HepG2 (cell line): Measurements from ENCODE around the gene PRKCZ. TPM values are rescaled to one million over a fixed set of nuclear protein-coding genes. Genes with fewer than 3 reads are reported as not detected.

Experiments used
- ARHGAP35 ChIP-seq: sonication (generic); formaldehyde crosslinking; IDR thresholded peaks from 2 replicates; pipeline ENCODE4 v1.9.0; 2022; ENCODE audit warnings: mild to moderate bottlenecking, inconsistent platforms, moderate library complexity, missing genetic modification reagents, borderline replicate concordance
- DBP ChIP-seq: sonication (generic); formaldehyde crosslinking; IDR thresholded peaks from 2 replicates; pipeline ENCODE4 v1.4.0; 2020; ENCODE audit warnings: missing genetic modification reagents; ENCODE audit errors: not compliant biosample characterization
- FOXK1 ChIP-seq: sonication (generic); formaldehyde crosslinking; IDR thresholded peaks from 2 replicates; pipeline ENCODE4 v1.4.0; 2020; ENCODE audit warnings: low read depth, missing genetic modification reagents, borderline replicate concordance
- KDM1A ChIP-seq: IDR thresholded peaks from 2 replicates; pipeline ENCODE4 v1.6.1; 2016; ENCODE audit warnings: missing compliant biosample characterization
- MAX ChIP-seq: IDR thresholded peaks from 2 replicates; pipeline ENCODE4 v1.6.1; 2012; ENCODE audit warnings: inconsistent platforms
- NCOR1 ChIP-seq: fragments of 200-600 bp; sonication (generic); IDR thresholded peaks from 2 replicates; pipeline ENCODE4 v1.7.0; 2017; ENCODE audit warnings: antibody characterized with exemption, low read length, borderline replicate concordance
- NR2F2 ChIP-seq: IDR thresholded peaks from 2 replicates; pipeline ENCODE4 v1.6.1; 2012; ENCODE audit warnings: low read depth, inconsistent platforms, borderline replicate concordance
- SIN3B ChIP-seq: fragments of 150-350 bp; IDR thresholded peaks from 2 replicates; pipeline ENCODE4 v1.6.1; 2014; ENCODE audit warnings: low read length
- SKI ChIP-seq: fragments of 450-650 bp; IDR thresholded peaks from one replicate; pipeline ENCODE4 v1.6.1; 2018; ENCODE audit warnings: mild to moderate bottlenecking; ENCODE audit not compliant: partially characterized antibody
- TCF7L2 ChIP-seq: IDR thresholded peaks from 2 replicates; pipeline ENCODE4 v1.6.1; 2011; ENCODE audit warnings: mild to moderate bottlenecking, low read depth, low read length, moderate library complexity
- TEAD3 ChIP-seq: optimal IDR thresholded peaks from 2 replicates; pipeline ENCODE3; 2016; ENCODE audit warnings: borderline replicate concordance
- THYN1 ChIP-seq: sonication (generic); formaldehyde crosslinking; IDR thresholded peaks from 2 replicates; pipeline ENCODE4 v1.8.1; 2023; ENCODE audit warnings: low read depth, mild to moderate bottlenecking, moderate library complexity, missing genetic modification reagents, borderline replicate concordance
- ZBTB38 ChIP-seq: sonication (generic); formaldehyde crosslinking; IDR thresholded peaks from 2 replicates; pipeline ENCODE4 v1.5.1; 2020; ENCODE audit warnings: mild to moderate bottlenecking, missing genetic modification reagents
- ZMAT5 ChIP-seq: sonication (generic); formaldehyde crosslinking; IDR thresholded peaks from 2 replicates; pipeline ENCODE4 v1.5.0; 2020; ENCODE audit warnings: mild to moderate bottlenecking, low read depth, missing genetic modification reagents, borderline replicate concordance
- ZMYM3 ChIP-seq: sonication (generic); formaldehyde crosslinking; IDR thresholded peaks from 2 replicates; pipeline ENCODE4 v1.5.1; 2020; ENCODE audit warnings: mild to moderate bottlenecking, missing genetic modification reagents
- ZNF180 ChIP-seq: sonication (generic); formaldehyde crosslinking; IDR thresholded peaks from 2 replicates; pipeline ENCODE4 v1.4.0; 2020; ENCODE audit warnings: low read depth, missing genetic modification reagents, borderline replicate concordance
- ZNF260 ChIP-seq: sonication (generic); formaldehyde crosslinking; IDR thresholded peaks from 2 replicates; pipeline ENCODE4 v1.4.0; 2020; ENCODE audit warnings: missing genetic modification reagents, low read depth, mild to moderate bottlenecking, borderline replicate concordance
- ZNF562 ChIP-seq: sonication (generic); formaldehyde crosslinking; IDR thresholded peaks from 2 replicates; pipeline ENCODE4 v1.8.0; 2022; ENCODE audit warnings: missing genetic modification reagents, borderline replicate concordance
- ZNF589 ChIP-seq: sonication (generic); formaldehyde crosslinking; conservative IDR thresholded peaks from 2 replicates; pipeline ENCODE4 v1.8.0; 2022; ENCODE audit warnings: mild to moderate bottlenecking, moderate library complexity, missing genetic modification reagents
- ZNF614 ChIP-seq: IDR thresholded peaks from 2 replicates; pipeline ENCODE4 v1.6.1; 2018; ENCODE audit warnings: missing biosample characterization, missing genetic modification reagents, inconsistent platforms, borderline replicate concordance
- ZSCAN20 ChIP-seq: sonication (generic); formaldehyde crosslinking; IDR thresholded peaks from 2 replicates; pipeline ENCODE4 v1.4.0; 2020; ENCODE audit warnings: missing genetic modification reagents, mild to moderate bottlenecking, borderline replicate concordance
- ZSCAN29 ChIP-seq: sonication (generic); formaldehyde crosslinking; conservative IDR thresholded peaks from 2 replicates; pipeline ENCODE4 v1.4.0; 2020; ENCODE audit warnings: mild to moderate bottlenecking, missing genetic modification reagents
- ZXDC ChIP-seq: sonication (generic); formaldehyde crosslinking; IDR thresholded peaks from 2 replicates; pipeline ENCODE4 v1.5.0; 2020; ENCODE audit warnings: mild to moderate bottlenecking, missing genetic modification reagents
- polyA plus RNA-seq, 8 experiments: library from polyadenylated mRNA; depleted of rRNA in 3 of 8; stranded (reverse) in 7 of 8; unstranded in 1 of 8; fragments of >200 nt; fragmentation: Illumina TruSeq in 4 of 8; extraction: Trizol in 4 of 8; gene quantifications; 2 replicates each; pipeline versions ENCODE4 v1.2.1 to v1.2.3, GENCODE V29; 2011 to 2016; ENCODE audit warnings: low read depth in 4 of 8, missing spikeins in 1 of 8, mixed read lengths in 1 of 8; ENCODE audit not compliant: insufficient read depth in 1 of 8
- total RNA-seq, 5 experiments: library from RNA; depleted of rRNA; stranded (reverse); fragments of >200 nt; fragmentation: Illumina TruSeq; extraction: Trizol; gene quantifications; 2 replicates each; pipeline ENCODE4 v1.2.3, GENCODE V29; 2016; ENCODE audit warnings: low read depth in 1 of 5
- TF ChIP-seq, protein P1 (sequence below), 2 experiments: sonication (generic) in 1 of 2; formaldehyde crosslinking in 1 of 2; IDR thresholded peaks; 2 replicates each; pipeline versions ENCODE4 v1.4.0 to v1.6.1; 2018 to 2020; ENCODE audit warnings: missing genetic modification reagents in 2 of 2, borderline replicate concordance in 1 of 2, low read depth in 1 of 2, mild to moderate bottlenecking in 1 of 2, missing biosample characterization in 1 of 2

Gene PRKCZ
- total and polyA plus RNA-seq, 2 of the 13 experiments (the other 11 are each of a cell fraction or from before 2014, with no cell fraction given) = 34.7 to 85.2 TPM

GRCh38 chr1:2134621-2135307 is 84.6 kb downstream of the PRKCZ start (continued):
- TF ChIP-seq THYN1 (no peak), ZNF589 (CRISPR knock-in tag) (no peak), ZNF614 (peak; percentile 68; the same call in 1 of the 2 replicates), ZXDC (CRISPR knock-in tag) (no peak), MAX (peak; percentile 84), ARHGAP35 (CRISPR knock-in tag) (no peak; the same call in 1 of the 2 replicates), FOXK1 (CRISPR knock-in tag) (0 out of 2 replicates have a peak, but pooled peaks have one; percentile 41), ZMAT5 (CRISPR knock-in tag) (no peak), DBP (CRISPR knock-in tag) (no peak), NCOR1 (no peak), ZMYM3 (no peak), SKI (peak; percentile 52), ZSCAN20 (CRISPR knock-in tag) (no peak), ZNF562 (no peak), ZNF260 (CRISPR knock-in tag) (no peak), ZBTB38 (CRISPR knock-in tag) (0 out of 2 replicates have a peak, but pooled peaks have one; percentile 11), KDM1A (CRISPR knock-in tag) (no peak), SIN3B (no peak), TEAD3 (CRISPR knock-in tag) (peak; percentile 61), ZNF180 (CRISPR knock-in tag) (no peak), TCF7L2 (no peak), ZSCAN29 (CRISPR knock-in tag) (no peak), NR2F2 (peak; percentile 50; the same call in 1 of the 2 replicates)
- TF ChIP-seq, protein P1, sequence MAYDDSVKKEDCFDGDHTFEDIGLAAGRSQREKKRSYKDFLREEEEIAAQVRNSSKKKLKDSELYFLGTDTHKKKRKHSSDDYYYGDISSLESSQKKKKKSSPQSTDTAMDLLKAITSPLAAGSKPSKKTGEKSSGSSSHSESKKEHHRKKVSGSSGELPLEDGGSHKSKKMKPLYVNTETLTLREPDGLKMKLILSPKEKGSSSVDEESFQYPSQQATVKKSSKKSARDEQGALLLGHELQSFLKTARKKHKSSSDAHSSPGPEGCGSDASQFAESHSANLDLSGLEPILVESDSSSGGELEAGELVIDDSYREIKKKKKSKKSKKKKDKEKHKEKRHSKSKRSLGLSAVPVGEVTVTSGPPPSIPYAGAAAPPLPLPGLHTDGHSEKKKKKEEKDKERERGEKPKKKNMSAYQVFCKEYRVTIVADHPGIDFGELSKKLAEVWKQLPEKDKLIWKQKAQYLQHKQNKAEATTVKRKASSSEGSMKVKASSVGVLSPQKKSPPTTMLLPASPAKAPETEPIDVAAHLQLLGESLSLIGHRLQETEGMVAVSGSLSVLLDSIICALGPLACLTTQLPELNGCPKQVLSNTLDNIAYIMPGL (CRISPR knock-in tag; IDR thresholded peaks at IDR 0.05; ENCODE audit: borderline replicate concordance in 1 of 2, low read depth in 1 of 2) = peak; percentile 57 to 84
